ENCODE data around the gene HIVEP3.

DNA sequence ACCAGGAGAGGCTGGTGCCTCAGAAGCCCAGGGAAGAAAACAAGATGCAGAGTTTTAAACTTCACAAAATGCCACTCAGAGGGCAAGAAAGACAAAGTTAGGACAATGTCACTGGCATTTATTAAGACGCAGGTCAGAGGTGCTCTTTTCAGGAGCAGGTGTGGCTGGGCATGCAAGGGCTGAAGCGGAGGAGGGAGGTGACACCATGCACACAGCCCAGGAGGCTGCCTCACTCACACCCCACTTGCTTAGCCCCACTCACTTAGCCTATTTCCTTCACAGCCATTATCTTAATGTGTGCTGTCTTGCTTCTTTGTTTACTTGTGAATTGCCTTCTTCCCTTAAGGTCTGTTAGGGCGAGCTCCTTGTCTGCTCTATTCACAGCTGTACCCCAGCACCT, 17.2 kb downstream of the HIVEP3 start:
- TF ChIP-seq CTCF (IDR thresholded peaks at IDR 0.05; ENCODE audit: poor library complexity) (no peak), EZH2 (IDR thresholded peaks at IDR 0.05; ENCODE audit: borderline replicate concordance) (no peak), EZH2phosphoT487 (IDR thresholded peaks at IDR 0.05; ENCODE audit: low read depth, severe bottlenecking, unreplicated experiment) (no peak)
